GM12874 (cell line): Measurements from ENCODE around the gene GATAD2A.

ENCODE experiments used
- CTCF ChIP-seq: IDR thresholded peaks from 2 replicates; pipeline ENCODE4 v1.5.1; 2011; ENCODE audit warnings: low read depth, mild to moderate bottlenecking, control low read depth, low read length, moderate library complexity; ENCODE audit not compliant: insufficient read depth

The GATAD2A gene

GRCh38 chr19:19486343-19487076, 81.0 kb downstream of the GATAD2A start:
- no peak for TF ChIP-seq CTCF

- TF ChIP-seq CTCF = no peak
These were observed 81.8 kb downstream of the GATAD2A start for GRCh38 chr19:19487077-19487949.

- no peak for TF ChIP-seq CTCF
These were observed 82.7 kb downstream of the GATAD2A start for GRCh38 chr19:19487950-19488874.

GRCh38 chr19:19488875-19489690, 83.6 kb downstream of the GATAD2A start:
- no peak for TF ChIP-seq CTCF

GRCh38 chr19:19489804-19490204, 84.3 kb downstream of the GATAD2A start:
- TF ChIP-seq CTCF = no peak

GRCh38 chr19:19490214-19490968, 84.9 kb downstream of the GATAD2A start:
- peak; percentile 74 for TF ChIP-seq CTCF
